GM12872 (cell line): ENCODE results near the gene KITLG.

ENCODE experiments used
- TF ChIP-seq, protein P1 (sequence below): IDR thresholded peaks from 3 replicates; pipeline ENCODE4 v1.5.1; 2011; ENCODE audit warnings: low read depth, mild to moderate bottlenecking, low read length, moderate library complexity; ENCODE audit not compliant: insufficient read depth

The KITLG gene

GRCh38 chr12:88530868-88531267 lies 49.4 kb downstream of the KITLG start:
- TF ChIP-seq, protein P1, sequence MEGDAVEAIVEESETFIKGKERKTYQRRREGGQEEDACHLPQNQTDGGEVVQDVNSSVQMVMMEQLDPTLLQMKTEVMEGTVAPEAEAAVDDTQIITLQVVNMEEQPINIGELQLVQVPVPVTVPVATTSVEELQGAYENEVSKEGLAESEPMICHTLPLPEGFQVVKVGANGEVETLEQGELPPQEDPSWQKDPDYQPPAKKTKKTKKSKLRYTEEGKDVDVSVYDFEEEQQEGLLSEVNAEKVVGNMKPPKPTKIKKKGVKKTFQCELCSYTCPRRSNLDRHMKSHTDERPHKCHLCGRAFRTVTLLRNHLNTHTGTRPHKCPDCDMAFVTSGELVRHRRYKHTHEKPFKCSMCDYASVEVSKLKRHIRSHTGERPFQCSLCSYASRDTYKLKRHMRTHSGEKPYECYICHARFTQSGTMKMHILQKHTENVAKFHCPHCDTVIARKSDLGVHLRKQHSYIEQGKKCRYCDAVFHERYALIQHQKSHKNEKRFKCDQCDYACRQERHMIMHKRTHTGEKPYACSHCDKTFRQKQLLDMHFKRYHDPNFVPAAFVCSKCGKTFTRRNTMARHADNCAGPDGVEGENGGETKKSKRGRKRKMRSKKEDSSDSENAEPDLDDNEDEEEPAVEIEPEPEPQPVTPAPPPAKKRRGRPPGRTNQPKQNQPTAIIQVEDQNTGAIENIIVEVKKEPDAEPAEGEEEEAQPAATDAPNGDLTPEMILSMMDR, result no peak

GRCh38 chr12:88529531-88530488 lies 50.5 kb downstream of the KITLG start:
- TF ChIP-seq, protein P1, result no peak

GRCh38 chr12:88522961-88523360 lies 57.3 kb downstream of the KITLG start:
- TF ChIP-seq, protein P1, result no peak

- TF ChIP-seq, protein P1, result no peak
Observed at GRCh38 chr12:88520436-88520820, 59.8 kb downstream of the KITLG start.

DNA sequence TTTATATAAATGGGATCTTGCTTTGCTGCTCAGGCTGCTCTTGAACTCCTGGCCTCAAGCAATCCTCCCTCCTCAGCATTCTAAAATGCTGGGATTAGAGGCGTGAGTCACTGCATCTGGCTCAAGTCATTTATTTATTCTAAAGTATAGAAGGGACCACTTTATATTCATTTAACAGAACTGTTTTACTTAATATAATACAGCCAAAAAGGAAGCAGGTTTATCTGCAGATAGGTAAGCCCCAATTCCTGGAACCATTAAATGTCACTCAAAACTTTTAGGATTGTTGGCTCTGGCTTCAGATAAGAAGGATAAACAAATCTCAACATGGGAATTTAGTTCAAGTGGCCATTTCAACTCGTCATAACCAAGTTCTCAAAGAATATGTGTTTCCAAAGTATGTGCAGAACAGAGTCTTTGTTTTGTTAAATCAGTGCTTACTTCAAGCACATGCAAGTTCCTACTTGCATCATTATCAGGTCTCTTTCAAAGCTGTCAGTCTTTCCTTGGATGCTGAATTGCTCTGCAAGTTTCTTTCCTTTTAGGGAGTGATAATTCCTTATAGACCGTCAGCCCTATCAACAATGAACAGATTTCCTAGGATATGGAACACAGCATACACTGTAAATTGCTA lies 60.4 kb downstream of the KITLG start:
- TF ChIP-seq, protein P1, result no peak

DNA sequence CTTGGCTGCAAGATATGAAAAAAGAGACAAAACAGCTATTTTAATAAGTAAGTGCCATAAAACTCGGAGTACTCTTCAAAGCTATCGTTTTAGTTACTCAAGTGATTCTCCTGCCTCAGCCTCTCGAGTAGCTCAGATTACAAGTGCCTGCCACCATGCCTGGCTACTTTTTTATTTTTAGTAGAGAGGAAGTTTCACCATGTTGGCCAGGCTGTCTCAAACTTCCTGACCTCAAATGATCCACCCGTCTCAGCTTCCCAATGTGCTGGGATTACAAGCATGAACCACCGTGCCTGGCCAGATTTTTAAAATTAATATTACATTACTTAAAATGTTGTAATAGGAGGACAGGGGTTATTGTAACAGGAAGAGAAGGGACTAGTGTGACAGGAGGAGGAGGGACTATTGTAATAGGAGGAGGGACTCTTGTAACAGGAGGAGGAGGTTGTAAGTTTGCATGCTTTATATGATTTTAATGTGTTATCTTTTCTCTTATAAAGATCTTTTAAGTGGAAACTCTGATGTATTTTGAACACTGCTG lies 61.3 kb downstream of the KITLG start:
- TF ChIP-seq, protein P1, result no peak

- TF ChIP-seq, protein P1, result no peak
Observed at GRCh38 chr12:88516811-88517210, 63.5 kb downstream of the KITLG start.
